H9 (cell line): ENCODE results near the gene SRBD1. TPM values are rescaled to one million over a fixed set of nuclear protein-coding genes. Genes with fewer than 3 reads are reported as not detected.
A peak's percentile ranks its signal among the peaks of the same experiment; 100 is the strongest.

Experiments used
- DNase-seq: peaks from one replicate; pipeline ENCODE4 v3.0.0-alpha.2; 2017
- H2AFZ ChIP-seq: one replicate; pipeline ENCODE4 v1.6.1; 2013; ENCODE audit warnings: mild to moderate bottlenecking, low read length, control low read depth, moderate library complexity
- H2AK5ac ChIP-seq: 2 replicates; pipeline ENCODE4 v1.6.1; 2013; ENCODE audit warnings: low read length, control low read depth, mixed read lengths; ENCODE audit not compliant: insufficient read length
- H2BK120ac ChIP-seq: one replicate; pipeline ENCODE4 v1.6.1; 2013; ENCODE audit warnings: low read depth, mild to moderate bottlenecking, low read length, control low read depth, inconsistent platforms; ENCODE audit not compliant: poor library complexity, severe bottlenecking
- H2BK12ac ChIP-seq: 2 replicates; pipeline ENCODE4 v1.6.1; 2013; ENCODE audit warnings: low read length, control low read depth, mixed read lengths, low read depth; ENCODE audit not compliant: insufficient read length
- H2BK15ac ChIP-seq: 2 replicates; pipeline ENCODE4 v1.6.1; 2013; ENCODE audit warnings: low read depth, low read length, control low read depth
- H2BK20ac ChIP-seq: one replicate; pipeline ENCODE4 v1.6.1; 2013; ENCODE audit warnings: low read depth, mild to moderate bottlenecking, low read length, control low read depth, inconsistent platforms; ENCODE audit not compliant: poor library complexity, severe bottlenecking
- H2BK5ac ChIP-seq: 2 replicates; pipeline ENCODE4 v1.6.1; 2013; ENCODE audit warnings: low read length, control low read depth, mixed read lengths; ENCODE audit not compliant: insufficient read length
- H3K14ac ChIP-seq: 2 replicates; pipeline ENCODE4 v1.6.1; 2013; ENCODE audit warnings: low read length, control low read depth; ENCODE audit not compliant: insufficient read depth
- H3K18ac ChIP-seq: 2 replicates; pipeline ENCODE4 v1.6.1; 2013; ENCODE audit warnings: low read depth, mild to moderate bottlenecking, mixed read lengths, low read length, control low read depth; ENCODE audit not compliant: insufficient read length
- H3K23ac ChIP-seq: 2 replicates; pipeline ENCODE4 v1.6.1; 2013; ENCODE audit warnings: low read length, control low read depth, mixed read lengths, low read depth; ENCODE audit not compliant: insufficient read length
- H3K23me2 ChIP-seq: 2 replicates; pipeline ENCODE4 v1.6.1; 2013; ENCODE audit warnings: low read depth, mild to moderate bottlenecking, mixed read lengths, low read length, control low read depth; ENCODE audit not compliant: insufficient read length, poor library complexity, severe bottlenecking
- H3K27ac ChIP-seq: 2 replicates; pipeline ENCODE4 v1.5.1; 2013; ENCODE audit warnings: low read length, control low read depth, mixed read lengths, low read depth; ENCODE audit not compliant: insufficient read length
- H3K27me3 ChIP-seq: 2 replicates; pipeline ENCODE4 v1.6.1; 2013; ENCODE audit warnings: low read length, control low read depth, inconsistent platforms; ENCODE audit not compliant: insufficient read depth
- H3K4ac ChIP-seq: 2 replicates; pipeline ENCODE4 v1.6.1; 2013; ENCODE audit warnings: low read depth, mild to moderate bottlenecking, control low read depth, inconsistent platforms, low read length, moderate library complexity
- H3K4me1 ChIP-seq: 2 replicates; pipeline ENCODE4 v1.6.1; 2013; ENCODE audit warnings: low read length, control low read depth, inconsistent platforms; ENCODE audit not compliant: insufficient read depth
- H3K4me2 ChIP-seq: 2 replicates; pipeline ENCODE4 v1.6.1; 2013; ENCODE audit warnings: low read length, control low read depth, mixed read lengths; ENCODE audit not compliant: insufficient read length, insufficient read depth
- H3K56ac ChIP-seq: 2 replicates; pipeline ENCODE4 v1.6.1; 2013; ENCODE audit warnings: low read depth, mild to moderate bottlenecking, mixed read lengths, low read length, control low read depth; ENCODE audit not compliant: insufficient read length
- H3K79me1 ChIP-seq: 2 replicates; pipeline ENCODE4 v1.6.1; 2013; ENCODE audit warnings: low read depth, mild to moderate bottlenecking, moderate library complexity, low read length, control low read depth, inconsistent platforms; ENCODE audit not compliant: insufficient read depth, poor library complexity, severe bottlenecking
- H3K79me2 ChIP-seq: 2 replicates; pipeline ENCODE4 v1.6.1; 2013; ENCODE audit warnings: low read length, control low read depth, inconsistent platforms; ENCODE audit not compliant: insufficient read depth
- H3K9ac ChIP-seq: 2 replicates; pipeline ENCODE4 v1.6.1; 2013; ENCODE audit warnings: low read length, control low read depth, mixed read lengths; ENCODE audit not compliant: insufficient read length; ENCODE audit errors: extremely low read depth
- H3K9me3 ChIP-seq: one replicate; pipeline ENCODE4 v1.6.1; 2013; ENCODE audit warnings: low read depth, low read length, inconsistent platforms; ENCODE audit not compliant: control insufficient read depth
- H3T11ph ChIP-seq: one replicate; pipeline ENCODE4 v1.6.1; 2013; ENCODE audit warnings: mild to moderate bottlenecking, low read length, control low read depth, inconsistent platforms
- H4K20me1 ChIP-seq: one replicate; pipeline ENCODE4 v1.6.1; 2013; ENCODE audit not compliant: control insufficient read depth, insufficient read length, insufficient read depth
- H4K5ac ChIP-seq: 2 replicates; pipeline ENCODE4 v1.6.1; 2013; ENCODE audit warnings: low read depth, mild to moderate bottlenecking, mixed read lengths, low read length, control low read depth; ENCODE audit not compliant: insufficient read length
- H4K8ac ChIP-seq: replicated peaks from 2 replicates; pipeline ENCODE4 v1.6.1; 2013; ENCODE audit warnings: low read length, control low read depth, mixed read lengths, low read depth; ENCODE audit not compliant: insufficient read length
- H4K91ac ChIP-seq: 2 replicates; pipeline ENCODE4 v1.6.1; 2013; ENCODE audit warnings: low read depth, mild to moderate bottlenecking, moderate library complexity, mixed read lengths, low read length, control low read depth; ENCODE audit not compliant: insufficient read length
- H3K27ac Mint-ChIP-seq, 3 experiments: 2 replicates in 2 of 3; 3 replicates in 1 of 3; pipeline ENCODE4 v1.8.0; 2020 to 2021; ENCODE audit warnings: mixed read lengths in 3 of 3, mild to moderate bottlenecking in 1 of 3, moderate library complexity in 1 of 3
- H3K27me3 Mint-ChIP-seq: 2 replicates; pipeline ENCODE4 v1.8.0; 2021; ENCODE audit warnings: low read depth, mild to moderate bottlenecking, moderate library complexity, mixed read lengths
- H3K36me3 Mint-ChIP-seq, 3 experiments: 2 replicates in 2 of 3; 3 replicates in 1 of 3; pipeline ENCODE4 v1.8.0; 2020 to 2021; ENCODE audit warnings: low read depth in 3 of 3, mixed read lengths in 3 of 3; ENCODE audit not compliant: insufficient read depth in 1 of 3
- H3K4me1 Mint-ChIP-seq, 2 experiments: 2 replicates each; pipeline ENCODE4 v1.8.0; 2020; ENCODE audit warnings: mixed read lengths in 2 of 2
- H3K4me3 Mint-ChIP-seq, 2 experiments: 2 replicates in 1 of 2; 3 replicates in 1 of 2; pipeline ENCODE4 v1.8.0; 2020 to 2021; ENCODE audit warnings: mild to moderate bottlenecking in 2 of 2, mixed read lengths in 2 of 2, moderate library complexity in 1 of 2
- H3K9me3 Mint-ChIP-seq, 2 experiments: 2 replicates in 1 of 2; 3 replicates in 1 of 2; pipeline ENCODE4 v1.8.0; 2020; ENCODE audit warnings: mild to moderate bottlenecking in 2 of 2, mixed read lengths in 2 of 2, moderate library complexity in 1 of 2
- CTCF ChIP-seq: fragments of 200-600 bp; sonication (generic); conservative IDR thresholded peaks from 3 replicates; pipeline ENCODE4 v1.8.0; 2021; ENCODE audit warnings: antibody characterized with exemption, mild to moderate bottlenecking
- WGBS: extraction: QIAGEN DNeasy Blood & Tissue Kit; methylation state at CpG from one replicate; pipeline ENCODE4 v1.1.7; 2013; ENCODE audit warnings: missing lambda C conversion rate, low lambda C conversion rate, mixed read lengths; ENCODE audit not compliant: insufficient read length; ENCODE audit errors: extremely low coverage; 5-methylcytosine and 5-hydroxymethylcytosine counted together
- total RNA-seq: library from RNA; stranded (reverse); gene quantifications from 2 replicates; pipeline ENCODE4 v1.2.1, GENCODE V29; 2021

The SRBD1 gene
- total RNA-seq, 1 experiment from 2014 or later: 18.3 TPM

- TF ChIP-seq CTCF: no peak
- Histone ChIP-seq H3K9me3 (no peaks in the 10 kb centered on the region), H4K8ac (no peak overlapping the region), H3K4ac (no peak overlapping the region), H3K9ac (no peak overlapping the region), H3K23ac (no peak overlapping the region), H2BK12ac (no peak overlapping the region), H3K23me2 (no peaks in the 10 kb centered on the region), H3T11ph (no peak overlapping the region), H3K79me2 (no peaks in the 10 kb centered on the region), H3K27me3 (no peaks in the 10 kb centered on the region), H3K14ac (no peak overlapping the region), H3K4me2 (no peak overlapping the region), H2BK15ac (no peak overlapping the region), H3K18ac (no peak overlapping the region), H3K4me1 (no peaks in the 10 kb centered on the region), H2AK5ac (no peak overlapping the region), H2AFZ (no peak overlapping the region), H4K20me1 (no peaks in the 10 kb centered on the region), H3K79me1 (no peaks in the 10 kb centered on the region), H4K91ac (no peak overlapping the region), H2BK5ac (no peak overlapping the region), H4K5ac (no peak overlapping the region), H2BK120ac (no peak overlapping the region), H2BK20ac (no peak overlapping the region), H3K56ac (no peak overlapping the region), H3K27ac (no peak overlapping the region)
- Mint-ChIP-seq H3K4me1 (peaks cover 12 to 31% of the 10 kb centered on the region in 2 experiments), H3K4me3 (no peak overlapping the region), H3K27ac (peak overlapping the region in 1 of 3 experiments; percentile 4; a peak in 1 of 7 replicates), H3K27me3 (peaks cover 3% of the 10 kb centered on the region), H3K9me3 (no peaks in the 10 kb centered on the region), H3K36me3 (no peaks in the 10 kb centered on the region; a peak in 1 of 7 replicates)
- WGBS: no CpG with 5 or more reads among the region's 5 CpGs
- DNase-seq: no peak
These were observed 266.6 kb downstream of the SRBD1 start for GRCh38 chr2:45344502-45344901.
